Trophoblast cell (in vitro differentiated cells and primary cell): ENCODE results near the gene PTPRT.

Experiments used
- DNase-seq, 2 donors: peaks; one replicate each; pipeline ENCODE4 v3.0.0-alpha.2; 2016
- H2AFZ ChIP-seq: 2 replicates; pipeline ENCODE4 v1.6.1; 2013; ENCODE audit warnings: low read length, moderate library complexity, mild to moderate bottlenecking; ENCODE audit not compliant: insufficient read depth, poor library complexity
- H2AK5ac ChIP-seq: 2 replicates; pipeline ENCODE4 v1.6.1; 2013; ENCODE audit warnings: mild to moderate bottlenecking, low read length
- H2BK120ac ChIP-seq: 2 replicates; pipeline ENCODE4 v1.6.1; 2013; ENCODE audit warnings: low read length, mild to moderate bottlenecking, moderate library complexity; ENCODE audit not compliant: insufficient read depth, poor library complexity
- H2BK12ac ChIP-seq: 2 replicates; pipeline ENCODE4 v1.6.1; 2013; ENCODE audit warnings: mild to moderate bottlenecking, low read length, moderate library complexity
- H2BK5ac ChIP-seq: 2 replicates; pipeline ENCODE4 v1.6.1; 2013; ENCODE audit warnings: low read length, low read depth, moderate library complexity, mild to moderate bottlenecking; ENCODE audit not compliant: poor library complexity
- H3K14ac ChIP-seq: 2 replicates; pipeline ENCODE4 v1.6.1; 2013; ENCODE audit warnings: mild to moderate bottlenecking, low read length
- H3K18ac ChIP-seq: 2 replicates; pipeline ENCODE4 v1.6.1; 2013; ENCODE audit warnings: mild to moderate bottlenecking, low read length
- H3K23ac ChIP-seq: 2 replicates; pipeline ENCODE4 v1.6.1; 2013; ENCODE audit warnings: low read length
- H3K27ac ChIP-seq: 2 replicates; pipeline ENCODE4 v1.5.1; 2013; ENCODE audit warnings: low read depth, mild to moderate bottlenecking, inconsistent platforms, low read length, moderate library complexity
- H3K27me3 ChIP-seq: 2 replicates; pipeline ENCODE4 v1.6.1; 2013; ENCODE audit warnings: inconsistent platforms, mild to moderate bottlenecking, low read length, moderate library complexity; ENCODE audit not compliant: insufficient read depth
- H3K36me3 ChIP-seq, 2 experiments: 1 replicate in 1 of 2; 2 replicates in 1 of 2; pipeline ENCODE4 v1.6.1; 2013; ENCODE audit warnings: low read length in 2 of 2, mild to moderate bottlenecking in 2 of 2, moderate library complexity in 1 of 2; ENCODE audit not compliant: insufficient read depth in 2 of 2, control insufficient read depth in 1 of 2
- H3K4ac ChIP-seq: 2 replicates; pipeline ENCODE4 v1.6.1; 2013; ENCODE audit warnings: low read depth, mild to moderate bottlenecking, low read length, moderate library complexity
- H3K4me1 ChIP-seq, 2 experiments: 1 replicate in 1 of 2; 2 replicates in 1 of 2; pipeline ENCODE4 v1.6.1; 2013; ENCODE audit warnings: low read length in 2 of 2, mild to moderate bottlenecking in 2 of 2, moderate library complexity in 1 of 2; ENCODE audit not compliant: insufficient read depth in 2 of 2, control insufficient read depth in 1 of 2
- H3K4me2 ChIP-seq: 2 replicates; pipeline ENCODE4 v1.6.1; 2013; ENCODE audit warnings: inconsistent platforms, mild to moderate bottlenecking, low read length, moderate library complexity
- H3K4me3 ChIP-seq: 2 replicates; pipeline ENCODE4 v1.5.1; 2013; ENCODE audit warnings: mild to moderate bottlenecking, low read depth, low read length, inconsistent platforms
- H3K79me1 ChIP-seq: one replicate; pipeline ENCODE4 v1.6.1; 2013; ENCODE audit warnings: low read length
- H3K79me2 ChIP-seq: 2 replicates; pipeline ENCODE4 v1.6.1; 2013; ENCODE audit warnings: low read length, mild to moderate bottlenecking; ENCODE audit not compliant: control insufficient read depth, insufficient read depth, poor library complexity
- H3K9ac ChIP-seq: 2 replicates; pipeline ENCODE4 v1.6.1; 2013; ENCODE audit warnings: mild to moderate bottlenecking, low read length
- H3K9me3 ChIP-seq: 2 replicates; pipeline ENCODE4 v1.6.1; 2013; ENCODE audit warnings: low read depth, mild to moderate bottlenecking, control low read depth, inconsistent platforms, low read length; ENCODE audit not compliant: insufficient read depth
- H4K12ac ChIP-seq: 2 replicates; pipeline ENCODE4 v1.6.1; 2013; ENCODE audit warnings: low read depth, mild to moderate bottlenecking, low read length, moderate library complexity
- H4K8ac ChIP-seq: 2 replicates; pipeline ENCODE4 v1.6.1; 2013; ENCODE audit warnings: low read depth, mild to moderate bottlenecking, low read length, moderate library complexity
- H4K91ac ChIP-seq: one replicate; pipeline ENCODE4 v1.6.1; 2013; ENCODE audit warnings: low read depth, mild to moderate bottlenecking, low read length, moderate library complexity
- WGBS: extraction: QIAGEN DNeasy Blood & Tissue Kit; methylation state at CpG from one replicate; pipeline ENCODE4 v1.1.7; 2013; ENCODE audit warnings: missing lambda C conversion rate; ENCODE audit not compliant: insufficient read length, insufficient coverage; ENCODE audit errors: extremely low coverage; 5-methylcytosine and 5-hydroxymethylcytosine counted together

The PTPRT gene

GRCh38 chr20:42402455-42402854, 787.3 kb downstream of the PTPRT start:
- WGBS, result no CpG with 5 or more reads among the region's 5 CpGs
- no peak overlapping the region for H3K9ac ChIP-seq
- no peak overlapping the region for H3K14ac ChIP-seq
- H2BK120ac ChIP-seq, result no peak overlapping the region
- H2BK12ac ChIP-seq, result no peak overlapping the region
- no peaks in the 10 kb centered on the region for H3K4me1 ChIP-seq
- no peaks in the 10 kb centered on the region for H3K9me3 ChIP-seq
- DNase-seq, result peak; percentile 18 to 46
- no peaks in the 10 kb centered on the region for H3K27me3 ChIP-seq
- H3K79me2 ChIP-seq, result no peaks in the 10 kb centered on the region
- no peak overlapping the region for H3K4me3 ChIP-seq
- no peak overlapping the region for H4K12ac ChIP-seq
- no peaks in the 10 kb centered on the region for H3K79me1 ChIP-seq
- H3K4me2 ChIP-seq, result no peak overlapping the region
- H3K18ac ChIP-seq, result no peak overlapping the region
- H2AK5ac ChIP-seq, result no peak overlapping the region
- H4K91ac ChIP-seq, result no peak overlapping the region
- no peak overlapping the region for H3K23ac ChIP-seq
- no peak overlapping the region for H2AFZ ChIP-seq
- H3K36me3 ChIP-seq, result no peaks in the 10 kb centered on the region
- H4K8ac ChIP-seq, result no peak overlapping the region
- no peak overlapping the region for H3K27ac ChIP-seq
- H3K4ac ChIP-seq, result no peak overlapping the region
- H2BK5ac ChIP-seq, result no peak overlapping the region

GRCh38 chr20:42401613-42402012, 788.1 kb downstream of the PTPRT start:
- H2BK12ac ChIP-seq, result no peak overlapping the region
- no peak overlapping the region for H3K4me3 ChIP-seq
- no peak overlapping the region for H4K8ac ChIP-seq
- DNase-seq, result peak in 1 of 2 donors; percentile 26
- H2BK120ac ChIP-seq, result no peak overlapping the region
- no peak overlapping the region for H3K27ac ChIP-seq
- H2BK5ac ChIP-seq, result no peak overlapping the region
- WGBS, result no CpG with 5 or more reads among the region's 3 CpGs
- H3K4me1 ChIP-seq, result no peaks in the 10 kb centered on the region
- H3K9ac ChIP-seq, result no peak overlapping the region
- no peak overlapping the region for H2AFZ ChIP-seq
- H4K91ac ChIP-seq, result no peak overlapping the region
- H3K4ac ChIP-seq, result no peak overlapping the region
- no peaks in the 10 kb centered on the region for H3K27me3 ChIP-seq
- H3K36me3 ChIP-seq, result no peaks in the 10 kb centered on the region
- H3K9me3 ChIP-seq, result no peaks in the 10 kb centered on the region
- H2AK5ac ChIP-seq, result no peak overlapping the region
- no peaks in the 10 kb centered on the region for H3K79me2 ChIP-seq
- H3K23ac ChIP-seq, result no peak overlapping the region
- H3K18ac ChIP-seq, result no peak overlapping the region
- H3K79me1 ChIP-seq, result no peaks in the 10 kb centered on the region
- H3K4me2 ChIP-seq, result no peak overlapping the region
- no peak overlapping the region for H4K12ac ChIP-seq
- no peak overlapping the region for H3K14ac ChIP-seq

GRCh38 chr20:42399802-42400201, 789.9 kb downstream of the PTPRT start:
- no peak overlapping the region for H3K4ac ChIP-seq
- H3K27ac ChIP-seq, result no peak overlapping the region
- no peaks in the 10 kb centered on the region for H3K27me3 ChIP-seq
- H3K14ac ChIP-seq, result no peak overlapping the region
- H3K79me2 ChIP-seq, result no peaks in the 10 kb centered on the region
- no peak overlapping the region for H2BK120ac ChIP-seq
- H3K79me1 ChIP-seq, result no peaks in the 10 kb centered on the region
- H2AK5ac ChIP-seq, result no peak overlapping the region
- no peak overlapping the region for H2BK12ac ChIP-seq
- H3K18ac ChIP-seq, result no peak overlapping the region
- H3K9me3 ChIP-seq, result no peaks in the 10 kb centered on the region
- H3K4me3 ChIP-seq, result no peak overlapping the region
- H3K4me1 ChIP-seq, result no peaks in the 10 kb centered on the region
- no peak overlapping the region for H4K91ac ChIP-seq
- peak; percentile 40 to 67 for DNase-seq
- H3K4me2 ChIP-seq, result no peak overlapping the region
- H3K36me3 ChIP-seq, result no peaks in the 10 kb centered on the region
- WGBS, result no CpG with 5 or more reads among the region's 3 CpGs
- no peak overlapping the region for H2AFZ ChIP-seq
- no peak overlapping the region for H3K9ac ChIP-seq
- no peak overlapping the region for H2BK5ac ChIP-seq
- H3K23ac ChIP-seq, result no peak overlapping the region
- no peak overlapping the region for H4K8ac ChIP-seq
- H4K12ac ChIP-seq, result no peak overlapping the region

GRCh38 chr20:42392442-42392841, 797.3 kb downstream of the PTPRT start:
- no peak overlapping the region for H3K9ac ChIP-seq
- H4K91ac ChIP-seq, result no peak overlapping the region
- no peaks in the 10 kb centered on the region for H3K79me2 ChIP-seq
- no peak overlapping the region for H2BK120ac ChIP-seq
- no peak overlapping the region for H3K4ac ChIP-seq
- no peak overlapping the region for H3K4me2 ChIP-seq
- WGBS, result no CpG with 5 or more reads among the region's 2 CpGs
- H3K27me3 ChIP-seq, result no peaks in the 10 kb centered on the region
- no peaks in the 10 kb centered on the region for H3K4me1 ChIP-seq
- DNase-seq, result peak in 1 of 2 donors; percentile 2
- no peaks in the 10 kb centered on the region for H3K9me3 ChIP-seq
- no peak overlapping the region for H3K14ac ChIP-seq
- no peak overlapping the region for H2AK5ac ChIP-seq
- no peak overlapping the region for H3K18ac ChIP-seq
- H3K36me3 ChIP-seq, result no peaks in the 10 kb centered on the region
- H2BK5ac ChIP-seq, result no peak overlapping the region
- H3K79me1 ChIP-seq, result no peaks in the 10 kb centered on the region
- no peak overlapping the region for H2AFZ ChIP-seq
- H3K4me3 ChIP-seq, result no peak overlapping the region
- no peak overlapping the region for H3K23ac ChIP-seq
- no peak overlapping the region for H2BK12ac ChIP-seq
- H3K27ac ChIP-seq, result no peak overlapping the region
- no peak overlapping the region for H4K8ac ChIP-seq
- H4K12ac ChIP-seq, result no peak overlapping the region
